Stimulated activated CD4-positive, alpha-beta T cell treated with anti-CD3 and anti-CD28 coated beads, Interleukin-2, amount 100 ng/mL, for 24 hours (primary cell): ENCODE data around the gene IDI1.

ENCODE experiments used
- DNase-seq, 2 donors: peaks; one replicate each; pipeline ENCODE4 v3.0.0-alpha.2; 2020

The IDI1 gene

DNA sequence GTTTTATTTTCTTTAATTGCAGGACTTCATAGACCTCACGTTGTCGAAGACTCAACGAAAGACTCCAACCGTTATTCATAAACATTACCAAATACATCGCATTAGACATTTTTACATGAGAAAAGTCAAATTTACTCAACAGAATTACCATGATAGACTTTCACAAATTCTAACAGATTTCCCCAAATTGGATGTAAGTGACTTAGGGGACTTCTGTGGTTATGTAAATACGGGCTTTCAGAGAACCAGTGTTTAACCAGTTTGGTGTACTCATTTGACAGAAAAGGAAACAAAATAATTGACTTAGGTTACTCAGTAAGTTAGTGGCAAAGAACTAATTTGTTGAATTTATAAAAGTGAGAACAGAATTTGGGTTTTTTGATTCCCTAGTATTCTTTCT is 56.5 kb downstream of the IDI1 start:
- DNase-seq, result no peak

DNA sequence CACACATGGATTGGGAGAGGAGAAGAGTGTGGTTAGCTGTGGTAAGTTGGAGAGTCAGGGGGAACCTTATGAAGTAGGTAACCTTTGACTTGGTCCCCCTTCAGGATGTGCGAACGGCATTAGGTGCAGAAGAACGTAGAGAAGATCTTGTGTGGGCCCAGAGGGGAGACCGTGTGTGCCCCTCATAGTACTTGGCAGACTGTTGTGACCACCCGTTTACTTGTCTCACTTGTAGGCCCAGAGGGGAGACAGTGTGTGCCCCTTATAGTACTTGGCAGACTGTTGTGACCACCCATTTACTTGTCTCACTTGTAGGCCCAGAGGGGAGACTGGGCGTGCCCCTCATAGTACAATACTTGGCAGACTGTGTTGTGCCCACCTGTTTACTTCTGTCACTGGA is 58.1 kb downstream of the IDI1 start:
- DNase-seq, result no peak
